Measurements from ENCODE around the gene CDK16. TPM values are rescaled to one million over a fixed set of nuclear protein-coding genes. Genes with fewer than 3 reads are reported as not detected.

The CDK16 gene
- total and polyA plus RNA-seq, 9 of the 15 experiments (the other 6 are each of a cell fraction or from before 2014, with no cell fraction given), result 3.9 to 104 (median 57.5) TPM

- CTCF ChIA-PET (ENCODE audit: low intra/inter-chr PET ratio), result no interaction called here
- WGBS (ENCODE audit: insufficient coverage, low coverage, missing lambda C conversion rate), result 2% methylated on average over 26 of the region's 51 CpGs
- peak; percentile 96 for FAIRE-seq
- no peak for TF ChIP-seq MTA1 (IDR thresholded peaks at IDR 0.05; ENCODE audit: borderline replicate concordance)
- no peak for TF ChIP-seq REST (IDR thresholded peaks at IDR 0.05; ENCODE audit: borderline replicate concordance)
- no peak for TF ChIP-seq REST (CRISPR knock-in tag; IDR thresholded peaks at IDR 0.05; ENCODE audit: low read depth)
- no peak for TF ChIP-seq RUNX1 (IDR thresholded peaks at IDR 0.05; ENCODE audit: low read depth)
- TF ChIP-seq ZFX (CRISPR knock-in tag; IDR thresholded peaks at IDR 0.05), result peak; percentile 57
- no peak for TF ChIP-seq MYNN (IDR thresholded peaks at IDR 0.05)
- no peak for TF ChIP-seq MYNN (CRISPR knock-in tag; IDR thresholded peaks at IDR 0.05)
- TF ChIP-seq SRSF3 (IDR thresholded peaks at IDR 0.05; ENCODE audit: insufficient read depth, low read length), result no peak
- peak; percentile 0 for TF ChIP-seq CCNT2 (IDR thresholded peaks at IDR 0.05; ENCODE audit: borderline replicate concordance, extremely low read depth, insufficient read length, low read depth, low read length)
- TF ChIP-seq YY1 (IDR thresholded peaks at IDR 0.05; ENCODE audit: borderline replicate concordance in 1 of 3, control insufficient read depth in 1 of 3, extremely low read depth in 1 of 3, insufficient read depth in 3 of 3, insufficient read length in 1 of 3, insufficient replicate concordance in 2 of 3, low read depth in 1 of 3, low read length in 2 of 3), result peak; percentile 63 to 93 (median 88)
- peak; percentile 10 for TF ChIP-seq POLR2A (conservative IDR thresholded peaks at IDR 0.05)
- no peak for TF ChIP-seq SIX5 (IDR thresholded peaks at IDR 0.05; ENCODE audit: borderline replicate concordance in 1 of 2, insufficient read depth in 1 of 2, low read depth in 1 of 2, low read length in 2 of 2)
- peak; percentile 88 for TF ChIP-seq CREB1 (IDR thresholded peaks at IDR 0.05)
- TF ChIP-seq CREB1 (CRISPR knock-in tag; IDR thresholded peaks at IDR 0.05), result peak; percentile 91
Measured at GRCh38 chrX:47233333-47234113, 15.0 kb downstream of the CDK16 start.

More at GRCh38 chrX:47233333-47234113, 15.0 kb downstream of the CDK16 start:
- intact Hi-C loops (cut with micrococcal nuclease) (loop anchor here (1.0 kb wide), 1 partner anchor 15 kb away; the partner anchor contains the start of gene CDK16), in situ Hi-C loops (cut with MboI) (no loop called here)
- peaks cover 30% of the 10 kb centered on the region for H3K79me2 ChIP-seq (ENCODE audit: control insufficient read depth, insufficient read depth, low read length)
- peak overlapping the region; percentile 81 to 96 for H3K9ac ChIP-seq (ENCODE audit: insufficient read depth in 1 of 2, low read depth in 2 of 2, low read length in 2 of 2)
- H3K4me3 ChIP-seq, result peak overlapping the region; percentile 65
- H4K20me1 ChIP-seq (replicated peaks; ENCODE audit: control insufficient read depth, insufficient read depth, low read length), result no peaks in the 10 kb centered on the region
- BruUV-seq (replicated peaks), result no TSS peak
- peak overlapping the region; percentile 92 for H3K4me2 ChIP-seq (ENCODE audit: insufficient read depth, low read length)
- ATAC-seq (peak; percentile 90), DNase-seq (ENCODE audit: extremely low read depth in 1 of 4, low spot score in 3 of 4) (peak; percentile 85 to 95 (median 88))
- peak overlapping the region; percentile 93 for H3K27ac ChIP-seq (ENCODE audit: extremely low read depth, low read depth, low read length)
- H3K36me3 ChIP-seq (ENCODE audit: control insufficient read depth, insufficient read depth, low read length), result peaks cover 4% of the 10 kb centered on the region; the same call in 1 of the 3 replicates
- H2AFZ ChIP-seq (ENCODE audit: low read depth, low read length), result peak overlapping the region; percentile 90
- no peaks in the 10 kb centered on the region for H3K9me3 ChIP-seq (replicated peaks; ENCODE audit: control insufficient read depth, insufficient read depth, low read depth, low read length)
- H3K27me3 ChIP-seq (ENCODE audit: control insufficient read depth in 2 of 2, insufficient read depth in 2 of 2, low read length in 2 of 2), result no peaks in the 10 kb centered on the region; a peak in 1 of 5 replicates
- POLR2A ChIA-PET, result interaction anchor here (0.7 to 1.9 kb wide), 3 partner anchors 9 to 16 kb away, joined by 5 to 10 read pairs (median 6); partner anchors contain the start of gene CDK16
- H3K4me1 ChIP-seq (replicated peaks in 1 of 2; ENCODE audit: control insufficient read depth in 2 of 2, insufficient read depth in 2 of 2, low read length in 2 of 2), result peaks cover 6 to 12% of the 10 kb centered on the region in 2 experiments; a peak in 4 of 5 replicates
- H3K9me1 ChIP-seq (ENCODE audit: control insufficient read depth, insufficient read depth, low read length), result no peaks in the 10 kb centered on the region
